K562 (cell line): ENCODE data around the gene ALG9. TPM values are rescaled to one million over a fixed set of nuclear protein-coding genes. Genes with fewer than 3 reads are reported as not detected.

Experiments used
- ATAC-seq: fragments of 200-7000 bp; cut with Tn5 transposase; 3 replicates; pipeline ENCODE4 v1.9.1; 2020; ENCODE audit warnings: moderate library complexity
- BruUV-seq: library from RNA; stranded (reverse); fragments of 400-500 nt; replicated peaks from 2 replicates; lab custom pipeline; 2021; lab: Mats Ljungman, UMichigan
- CTCF ChIA-PET: fragments of 300-600 bp; formaldehyde crosslinking; extraction: SDS; loops from one replicate; lab custom pipeline; 2021; ENCODE audit warnings: low intra/inter-chr PET ratio; lab: Yijun Ruan, JAX
- POLR2A ChIA-PET: fragments of 300-600, 350-650 bp; sonication (Branson Sonifier 250); formaldehyde crosslinking; extraction: SDS; loops from one replicate; lab custom pipeline; 2021; ENCODE audit warnings: antibody characterized with exemption, inconsistent platforms; lab: Yijun Ruan, JAX
- DNase-seq, 4 experiments: peaks; one replicate each; pipeline versions ENCODE4 v3.0.0 to v3.0.0-alpha.2; 2011 to 2018; ENCODE audit warnings: low spot score in 3 of 4, mixed read lengths in 3 of 4; ENCODE audit errors: extremely low read depth in 1 of 4
- FAIRE-seq: peaks from 2 replicates; lab custom pipeline; 2011; peaks lifted over from hg19 to GRCh38; lab: Jason Lieb, UNC
- H2AFZ ChIP-seq: 2 replicates; pipeline ENCODE4 v1.6.0; 2011; ENCODE audit warnings: low read depth, low read length, control low read depth, inconsistent platforms
- H3K27ac ChIP-seq: fragments of 200-600 bp; 3 replicates; pipeline ENCODE4 v1.8.0; 2011; ENCODE audit warnings: low read depth, mild to moderate bottlenecking, control low read depth, inconsistent platforms, low read length, moderate library complexity, mixed read lengths; ENCODE audit errors: extremely low read depth
- H3K27me3 ChIP-seq, 2 experiments: fragments of 300-600 bp in 1 of 2; 2 replicates in 1 of 2; 3 replicates in 1 of 2; pipeline versions ENCODE4 v1.6.0 to v1.8.0; 2011; ENCODE audit warnings: inconsistent platforms in 2 of 2, low read length in 2 of 2, mild to moderate bottlenecking in 1 of 2, mixed read lengths in 1 of 2, moderate library complexity in 1 of 2; ENCODE audit not compliant: control insufficient read depth in 2 of 2, insufficient read depth in 2 of 2
- H3K36me3 ChIP-seq: fragments of 300-600 bp; 3 replicates; pipeline ENCODE4 v1.8.0; 2011; ENCODE audit warnings: mild to moderate bottlenecking, low read length, inconsistent platforms; ENCODE audit not compliant: control insufficient read depth, insufficient read depth
- H3K4me1 ChIP-seq, 2 experiments: fragments of 200-600 bp in 1 of 2; replicated peaks in 1 of 2; 2 replicates in 1 of 2; 3 replicates in 1 of 2; pipeline versions ENCODE4 v1.5.1 to v1.8.0; 2011; ENCODE audit warnings: inconsistent platforms in 2 of 2, low read length in 2 of 2, mild to moderate bottlenecking in 1 of 2, mixed read lengths in 1 of 2, moderate library complexity in 1 of 2; ENCODE audit not compliant: control insufficient read depth in 2 of 2, insufficient read depth in 2 of 2
- H3K4me2 ChIP-seq: 2 replicates; pipeline ENCODE4 v1.6.1; 2011; ENCODE audit warnings: low read length, control low read depth, inconsistent platforms, mixed read lengths; ENCODE audit not compliant: insufficient read depth
- H3K4me3 ChIP-seq: fragments of 200-600 bp; sonication (generic), shearing (Covaris generic); 2 replicates; pipeline ENCODE4 v1.5.1; 2016; ENCODE audit warnings: control low read depth, inconsistent platforms
- H3K79me2 ChIP-seq: fragments of 200-600 bp; 3 replicates; pipeline ENCODE4 v1.8.0; 2011; ENCODE audit warnings: low read length, inconsistent platforms; ENCODE audit not compliant: control insufficient read depth, insufficient read depth
- H3K9ac ChIP-seq, 2 experiments: 2 replicates each; pipeline versions ENCODE4 v1.6.0 to v1.6.1; 2011; ENCODE audit warnings: low read depth in 2 of 2, low read length in 2 of 2, control low read depth in 1 of 2, inconsistent platforms in 1 of 2, mild to moderate bottlenecking in 1 of 2, mixed read lengths in 1 of 2; ENCODE audit not compliant: insufficient read depth in 1 of 2
- H3K9me1 ChIP-seq: one replicate; pipeline ENCODE4 v1.6.0; 2011; ENCODE audit warnings: inconsistent platforms, mild to moderate bottlenecking, low read length, moderate library complexity; ENCODE audit not compliant: control insufficient read depth, insufficient read depth
- H3K9me3 ChIP-seq: replicated peaks from 2 replicates; pipeline ENCODE4 v1.5.1; 2011; ENCODE audit warnings: low read depth, low read length, inconsistent platforms; ENCODE audit not compliant: control insufficient read depth, insufficient read depth
- H4K20me1 ChIP-seq: replicated peaks from 2 replicates; pipeline ENCODE4 v1.6.1; 2011; ENCODE audit warnings: low read length, inconsistent platforms, mixed read lengths; ENCODE audit not compliant: control insufficient read depth, insufficient read depth
- DMBX1 ChIP-seq: fragments of 250-450 bp; sonication (Bioruptor Pico); IDR thresholded peaks from 2 replicates; pipeline ENCODE4 v1.8.0; 2022; ENCODE audit warnings: inconsistent platforms, mild to moderate bottlenecking, moderate library complexity, borderline replicate concordance
- EWSR1 ChIP-seq: fragments of 450-650 bp; IDR thresholded peaks from 2 replicates; pipeline ENCODE4 v1.6.1; 2018; ENCODE audit warnings: borderline replicate concordance, mild to moderate bottlenecking, low read depth, moderate library complexity; ENCODE audit not compliant: partially characterized antibody
- GATA2 ChIP-seq: sonication (generic); formaldehyde crosslinking; IDR thresholded peaks from 2 replicates; pipeline ENCODE4 v1.4.0; 2020; ENCODE audit warnings: mild to moderate bottlenecking, missing genetic modification reagents
- KDM4B ChIP-seq, 2 experiments: fragments of 450-650 bp in 1 of 2; sonication (generic) in 1 of 2; IDR thresholded peaks; 2 replicates each; pipeline ENCODE4 v1.6.1; 2016 to 2017; ENCODE audit warnings: borderline replicate concordance in 2 of 2, antibody characterized with exemption in 1 of 2, low read depth in 1 of 2, mild to moderate bottlenecking in 1 of 2
- MYBL2 ChIP-seq, 2 experiments: fragments of 450-650 bp in 1 of 2; sonication (generic) in 1 of 2; formaldehyde crosslinking in 1 of 2; IDR thresholded peaks; 2 replicates each; pipeline versions ENCODE4 v1.6.1 to v1.8.1; 2017 to 2022; ENCODE audit warnings: borderline replicate concordance in 1 of 2, inconsistent platforms in 1 of 2, low read depth in 1 of 2, mild to moderate bottlenecking in 1 of 2, missing genetic modification reagents in 1 of 2, moderate library complexity in 1 of 2
- NONO ChIP-seq, 2 experiments: fragments of 200-400 bp in 1 of 2; fragments of 450-650 bp in 1 of 2; formaldehyde crosslinking in 1 of 2; IDR thresholded peaks; 2 replicates each; pipeline ENCODE4 v1.6.1; 2017; ENCODE audit warnings: low read depth in 2 of 2, mild to moderate bottlenecking in 2 of 2, moderate library complexity in 2 of 2, low read length in 1 of 2
- NUFIP1 ChIP-seq: fragments of 450-650 bp; IDR thresholded peaks from 2 replicates; pipeline ENCODE4 v1.6.1; 2018; ENCODE audit not compliant: partially characterized antibody
- TEAD1 ChIP-seq, 2 experiments: fragments of 450-650 bp in 1 of 2; sonication (generic) in 1 of 2; formaldehyde crosslinking; IDR thresholded peaks; 2 replicates each; pipeline versions ENCODE4 v1.4.0 to v1.8.0; 2020 to 2022; ENCODE audit warnings: mild to moderate bottlenecking in 2 of 2, missing genetic modification reagents in 1 of 2
- ZNF57 ChIP-seq: fragments of 450-650 bp; formaldehyde crosslinking; IDR thresholded peaks from 2 replicates; pipeline ENCODE4 v1.4.0; 2020; ENCODE audit warnings: mild to moderate bottlenecking, moderate library complexity
- ZNF644 ChIP-seq: fragments of 200-800 bp; sonication (Bioruptor generic); IDR thresholded peaks from 2 replicates; pipeline ENCODE4 v1.6.1; 2016; ENCODE audit warnings: low read depth, missing genetic modification characterization, missing compliant biosample characterization
- ZNF79 ChIP-seq: fragments of 250-450 bp; sonication (Bioruptor Pico); IDR thresholded peaks from 2 replicates; pipeline ENCODE4 v1.4.0; 2020; ENCODE audit warnings: low read depth, mild to moderate bottlenecking, moderate library complexity
- WGBS: fragments of 100-300 bp; shearing (Covaris generic); methylation state at CpG from one replicate; pipeline ENCODE4 v1.1.6; 2016; ENCODE audit warnings: low coverage, mixed read lengths; ENCODE audit not compliant: insufficient coverage; ENCODE audit errors: missing lambda C conversion rate; 5-methylcytosine and 5-hydroxymethylcytosine counted together
- in situ Hi-C: fragments of 300-500 bp; cut with MboI; formaldehyde crosslinking; loops from 4 replicates; pipeline ENCODE4 v1.15.0; 2018; ENCODE audit warnings: inconsistent platforms, mixed read lengths
- intact Hi-C: fragments of 100-400 bp; cut with micrococcal nuclease; formaldehyde crosslinking; loops from 2 replicates; pipeline ENCODE4 v1.14.2; 2022
- polyA plus RNA-seq, 8 experiments: library from polyadenylated mRNA; depleted of rRNA in 4 of 8; stranded (reverse) in 5 of 8; unstranded in 3 of 8; fragments of >200 nt; fragmentation: Nextera tagmentation in 2 of 8; fragmentation: Illumina TruSeq in 1 of 8; extraction: Ambion mirVana in 2 of 8; extraction: Trizol in 1 of 8; gene quantifications; 2 replicates each; pipeline versions ENCODE4 v1.2.1 to v1.2.3, GENCODE V29; 2011 to 2014; ENCODE audit warnings: inconsistent platforms in 1 of 8, missing spikeins in 1 of 8
- total RNA-seq, 7 experiments: library from RNA; depleted of rRNA in 6 of 7; stranded (reverse); fragments of >200 nt in 6 of 7; fragmentation: Illumina TruSeq in 2 of 7; extraction: Trizol in 2 of 7; gene quantifications; 2 replicates each; pipeline versions ENCODE4 v1.2.1 to v1.2.3, GENCODE V29; 2011 to 2021; ENCODE audit warnings: low replicate concordance in 1 of 7
- TF ChIP-seq, protein P1 (sequence below), 2 experiments: fragments of 200-800 bp in 1 of 2; sonication (Bioruptor generic) in 1 of 2; sonication (generic) in 1 of 2; formaldehyde crosslinking in 1 of 2; IDR thresholded peaks in 1 of 2; conservative IDR thresholded peaks in 1 of 2; 2 replicates each; pipeline versions ENCODE4 v1.5.0 to v1.6.1; 2016 to 2020; ENCODE audit warnings: missing compliant biosample characterization in 1 of 2, missing genetic modification characterization in 1 of 2, missing genetic modification reagents in 1 of 2
- TF ChIP-seq, protein P2 (sequence below): fragments of 250-450 bp; sonication (Bioruptor Pico); IDR thresholded peaks from 2 replicates; pipeline ENCODE4 v1.8.0; 2021; ENCODE audit warnings: borderline replicate concordance, mild to moderate bottlenecking, moderate library complexity; ENCODE audit not compliant: poor library complexity, severe bottlenecking

ALG9 gene
- total and polyA plus RNA-seq, 9 of the 15 experiments (the other 6 are each of a cell fraction or from before 2014, with no cell fraction given) = 11.5 to 40.5 (median 24.9) TPM

GRCh38 chr11:111807076-111807475 lies 64.3 kb downstream of the ALG9 start:
- Histone ChIP-seq H2AFZ (no peak overlapping the region), H4K20me1 (no peaks in the 10 kb centered on the region), H3K4me3 (no peak overlapping the region), H3K79me2 (no peaks in the 10 kb centered on the region), H3K36me3 (peaks cover 20% of the 10 kb centered on the region; the same call in 2 of the 3 replicates), H3K27me3 (no peaks in the 10 kb centered on the region), H3K4me1 (no peaks in the 10 kb centered on the region), H3K27ac (no peak overlapping the region), H3K9ac (no peak overlapping the region), H3K9me1 (no peaks in the 10 kb centered on the region), H3K4me2 (no peak overlapping the region), H3K9me3 (no peaks in the 10 kb centered on the region)
- TF ChIP-seq, protein P1, sequence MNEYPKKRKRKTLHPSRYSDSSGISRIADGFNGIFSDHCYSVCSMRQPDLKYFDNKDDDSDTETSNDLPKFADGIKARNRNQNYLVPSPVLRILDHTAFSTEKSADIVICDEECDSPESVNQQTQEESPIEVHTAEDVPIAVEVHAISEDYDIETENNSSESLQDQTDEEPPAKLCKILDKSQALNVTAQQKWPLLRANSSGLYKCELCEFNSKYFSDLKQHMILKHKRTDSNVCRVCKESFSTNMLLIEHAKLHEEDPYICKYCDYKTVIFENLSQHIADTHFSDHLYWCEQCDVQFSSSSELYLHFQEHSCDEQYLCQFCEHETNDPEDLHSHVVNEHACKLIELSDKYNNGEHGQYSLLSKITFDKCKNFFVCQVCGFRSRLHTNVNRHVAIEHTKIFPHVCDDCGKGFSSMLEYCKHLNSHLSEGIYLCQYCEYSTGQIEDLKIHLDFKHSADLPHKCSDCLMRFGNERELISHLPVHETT (CRISPR knock-in tag; conservative IDR thresholded peaks at IDR 0.05 in 1 of 2, IDR thresholded peaks at IDR 0.05 in 1 of 2) = no peak
- TF ChIP-seq DMBX1 (no peak), ZNF57 (CRISPR knock-in tag) (no peak)
- FAIRE-seq (no peak), DNase-seq (no peak), ATAC-seq (no peak)
- POLR2A ChIA-PET = interaction anchor here (0.7 kb wide), 1 partner anchor 20 kb away, joined by 3 read pairs; no protein-coding TSS in a partner anchor
- in situ Hi-C loops (no loop called here), intact Hi-C loops (no loop called here)
- no TSS peak for BruUV-seq
- WGBS = 100% methylated on average over 1 of the region's 1 CpG
- CTCF ChIA-PET = no interaction called here

DNA sequence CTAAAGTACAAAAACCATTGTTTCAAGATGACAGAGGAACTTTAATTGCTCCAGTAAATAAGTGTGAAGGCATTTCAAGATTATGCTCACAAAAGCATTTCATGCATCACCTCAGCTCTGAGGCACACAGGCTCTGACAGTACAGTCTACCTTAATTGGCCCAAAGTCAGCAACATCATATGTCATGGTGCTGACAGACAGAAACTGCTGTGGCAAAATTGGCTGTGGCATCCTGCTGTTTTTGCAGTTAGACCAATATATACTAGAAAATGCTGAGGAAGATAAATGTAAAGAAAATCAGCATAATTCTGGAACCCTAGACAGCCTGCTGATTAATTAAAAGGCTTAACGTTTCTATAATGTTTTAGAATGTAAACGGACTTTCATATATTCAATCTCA lies 70.2 kb downstream of the ALG9 start:
- H3K36me3 ChIP-seq = peaks cover 7% of the 10 kb centered on the region; the same call in 1 of the 3 replicates
- no peak overlapping the region for H3K4me2 ChIP-seq
- peaks cover 0 to 7% of the 10 kb centered on the region in 2 experiments; a peak in 2 of 5 replicates for H3K4me1 ChIP-seq
- intact Hi-C loops (no loop called here), in situ Hi-C loops (no loop called here)
- ATAC-seq (no peak), DNase-seq (no peak), FAIRE-seq (no peak)
- no peaks in the 10 kb centered on the region for H3K27me3 ChIP-seq
- H3K79me2 ChIP-seq = no peaks in the 10 kb centered on the region
- POLR2A ChIA-PET = no interaction called here
- no peak overlapping the region for H2AFZ ChIP-seq
- no peak overlapping the region for H3K9ac ChIP-seq
- H4K20me1 ChIP-seq = no peaks in the 10 kb centered on the region
- BruUV-seq = no TSS peak
- 9% methylated on average over 2 of the region's 2 CpGs for WGBS
- H3K9me1 ChIP-seq = no peaks in the 10 kb centered on the region
- CTCF ChIA-PET = no interaction called here
- H3K9me3 ChIP-seq = no peaks in the 10 kb centered on the region
- no peak overlapping the region for H3K4me3 ChIP-seq
- no peak overlapping the region for H3K27ac ChIP-seq
- TF ChIP-seq GATA2 (CRISPR knock-in tag) = no peak
- TF ChIP-seq, protein P2, sequence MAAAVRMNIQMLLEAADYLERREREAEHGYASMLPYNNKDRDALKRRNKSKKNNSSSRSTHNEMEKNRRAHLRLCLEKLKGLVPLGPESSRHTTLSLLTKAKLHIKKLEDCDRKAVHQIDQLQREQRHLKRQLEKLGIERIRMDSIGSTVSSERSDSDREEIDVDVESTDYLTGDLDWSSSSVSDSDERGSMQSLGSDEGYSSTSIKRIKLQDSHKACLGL (CRISPR knock-in tag) = no peak
- TF ChIP-seq EWSR1 = no peak
- TF ChIP-seq TEAD1 (CRISPR knock-in tag; IDR thresholded peaks at IDR 0.05) = no peak
- no peak for TF ChIP-seq ZNF79 (CRISPR knock-in tag)
- TF ChIP-seq NONO (IDR thresholded peaks at IDR 0.05; ENCODE audit: low read depth in 2 of 2, low read length in 1 of 2) = no peak
- TF ChIP-seq MYBL2 (IDR thresholded peaks at IDR 0.05; ENCODE audit: low read depth) = no peak
- TF ChIP-seq MYBL2 (CRISPR knock-in tag; IDR thresholded peaks at IDR 0.05; ENCODE audit: borderline replicate concordance) = no peak
- TF ChIP-seq ZNF644 = no peak
- no peak for TF ChIP-seq KDM4B (IDR thresholded peaks at IDR 0.05; ENCODE audit: borderline replicate concordance in 2 of 2, low read depth in 1 of 2)
- TF ChIP-seq NUFIP1 = no peak
